ENCODE results near the gene BGLAP.
A peak's percentile ranks its signal among the peaks of the same experiment; 100 is the strongest.
"Not testable (repeated sequence)": the region's sequence is repeated elsewhere in the genome, so short reads cannot be mapped to it uniquely, and the experiment has no call there.

The BGLAP gene

DNA sequence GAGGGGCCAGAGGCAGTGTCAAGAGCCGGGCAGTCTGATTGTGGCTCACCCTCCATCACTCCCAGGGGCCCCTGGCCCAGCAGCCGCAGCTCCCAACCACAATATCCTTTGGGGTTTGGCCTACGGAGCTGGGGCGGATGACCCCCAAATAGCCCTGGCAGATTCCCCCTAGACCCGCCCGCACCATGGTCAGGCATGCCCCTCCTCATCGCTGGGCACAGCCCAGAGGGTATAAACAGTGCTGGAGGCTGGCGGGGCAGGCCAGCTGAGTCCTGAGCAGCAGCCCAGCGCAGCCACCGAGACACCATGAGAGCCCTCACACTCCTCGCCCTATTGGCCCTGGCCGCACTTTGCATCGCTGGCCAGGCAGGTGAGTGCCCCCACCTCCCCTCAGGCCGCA, at the start of gene BGLAP:
Gene BGLAP, plus strand, starts transcription at position 259 of the 400 bp plus-strand sequence. Its CDS starts 48 bp downstream, at position 307.
- no peak for DNase-seq

GRCh38 chr1:156193208-156193487, 48.8 kb upstream of the BGLAP start:
- no peak for DNase-seq

- DNase-seq, result peak; percentile 98
Observed at GRCh38 chr1:156193488-156194299, 48.3 kb upstream of the BGLAP start, which contains the start of gene SLC25A44. Gene SLC25A44, plus strand, starts transcription at chr1:156194104. Its CDS starts 5,744 bp downstream, at chr1:156199848.

- no peak for DNase-seq
Observed at GRCh38 chr1:156194300-156194652, 47.7 kb upstream of the BGLAP start.

DNA sequence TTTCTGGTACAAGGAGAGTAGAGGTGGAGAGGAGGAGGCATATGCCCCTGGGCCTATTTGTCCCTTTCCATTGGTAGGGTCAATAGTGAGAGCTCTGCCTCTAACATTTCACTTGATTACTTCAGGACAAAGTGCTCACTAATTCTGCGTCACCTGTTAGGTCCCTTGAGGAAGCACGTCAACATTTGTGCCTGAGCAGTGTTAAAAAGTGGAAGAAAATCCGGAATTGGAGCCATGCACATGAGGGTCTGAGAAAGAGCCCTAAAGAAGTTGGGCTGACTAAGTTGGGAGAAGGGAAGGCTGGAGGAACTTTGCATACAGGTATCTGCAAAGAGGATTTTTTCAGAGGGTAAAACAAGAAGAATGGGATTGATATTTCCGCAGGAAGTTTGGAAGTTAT, 46.1 kb upstream of the BGLAP start:
- DNase-seq, result no peak

GRCh38 chr1:156196445-156196844, 45.5 kb upstream of the BGLAP start:
- no peak for DNase-seq

DNA sequence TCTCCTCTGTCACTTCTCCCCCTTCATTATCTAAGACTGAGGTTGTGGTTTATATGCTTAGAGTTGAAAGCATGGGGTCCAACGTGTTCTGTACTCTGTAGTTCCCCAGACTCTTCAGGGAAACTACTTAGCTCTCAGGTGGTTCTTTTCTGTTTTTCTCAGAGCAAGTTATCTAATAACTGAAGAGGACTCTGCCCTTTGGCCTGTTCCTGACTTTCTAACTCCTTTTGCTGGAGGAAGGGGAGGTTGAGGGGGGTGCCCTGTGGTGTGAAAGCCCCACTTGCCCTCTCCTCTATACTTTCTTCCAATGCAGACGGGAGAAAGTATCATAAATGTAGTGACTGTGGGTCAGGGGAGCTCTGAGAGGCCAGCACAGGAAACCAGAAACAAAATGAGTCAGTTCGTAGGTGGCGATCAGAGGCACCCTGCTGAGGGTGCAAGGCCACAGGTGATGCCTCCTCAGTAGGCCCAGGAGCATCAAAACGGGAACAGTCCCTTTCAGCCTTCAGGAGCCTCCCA, 43.1 kb upstream of the BGLAP start:
- no peak for DNase-seq

GRCh38 chr1:156200044-156200443, 41.9 kb upstream of the BGLAP start:
- no peak for DNase-seq

GRCh38 chr1:156203331-156203730, 38.7 kb upstream of the BGLAP start:
- DNase-seq, result no peak

GRCh38 chr1:156204686-156205085, 37.3 kb upstream of the BGLAP start:
- DNase-seq, result no peak

GRCh38 chr1:156211243-156211642, 30.7 kb upstream of the BGLAP start:
- no peak for DNase-seq

DNA sequence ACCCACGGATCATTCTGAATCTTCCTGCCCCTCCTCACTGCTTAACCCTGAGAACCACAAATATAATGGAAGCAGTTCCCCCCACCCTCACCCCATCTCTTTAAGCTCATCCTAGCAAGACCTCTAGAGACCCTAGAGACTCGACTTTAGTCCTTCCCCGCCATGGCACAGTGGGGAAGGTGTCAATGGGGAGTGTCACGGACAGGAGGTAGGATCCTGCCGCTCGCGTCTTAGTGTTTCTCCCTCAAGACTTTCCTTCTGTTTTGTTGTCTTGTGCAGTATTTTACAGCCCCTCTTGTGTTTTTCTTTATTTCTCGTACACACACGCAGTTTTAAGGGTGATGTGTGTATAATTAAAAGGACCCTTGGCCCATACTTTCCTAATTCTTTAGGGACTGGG, 29.9 kb upstream of the BGLAP start:
- DNase-seq, result no peak

DNA sequence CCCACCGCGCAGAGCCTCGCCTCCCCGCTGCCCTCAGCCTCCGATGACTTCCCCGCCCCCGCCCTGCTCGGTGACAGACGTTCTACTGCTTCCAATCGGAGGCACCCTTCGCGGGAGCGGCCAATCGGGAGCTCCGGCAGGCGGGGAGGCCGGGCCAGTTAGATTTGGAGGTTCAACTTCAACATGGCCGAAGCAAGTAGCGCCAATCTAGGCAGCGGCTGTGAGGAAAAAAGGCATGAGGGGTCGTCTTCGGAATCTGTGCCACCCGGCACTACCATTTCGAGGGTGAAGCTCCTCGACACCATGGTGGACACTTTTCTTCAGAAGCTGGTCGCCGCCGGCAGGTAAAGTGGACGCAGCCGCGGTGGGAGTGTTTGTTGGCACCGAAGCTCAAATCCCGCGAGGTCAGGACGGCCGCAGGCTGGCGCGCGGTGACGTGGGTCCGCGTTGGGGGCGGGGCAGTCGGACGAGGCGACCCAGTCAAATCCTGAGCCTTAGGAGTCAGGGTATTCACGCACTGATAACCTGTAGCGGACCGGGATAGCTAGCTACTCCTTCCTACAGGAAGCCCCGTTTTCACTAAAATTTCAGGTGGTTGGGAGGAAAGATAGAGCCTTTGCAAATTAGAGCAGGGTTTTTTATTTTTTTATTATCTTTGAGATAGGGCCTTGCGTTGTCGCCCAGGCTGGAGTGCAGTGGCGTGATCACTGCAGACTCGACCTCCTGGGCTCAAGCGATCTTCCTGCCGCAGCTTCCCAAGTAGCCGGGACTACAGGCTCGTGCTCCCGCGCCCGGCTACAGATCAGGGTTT, 28.9 kb upstream of the BGLAP start, which contains the start of gene PMF1:
Gene PMF1, plus strand, starts transcription at position 175 of the 811 bp plus-strand sequence. Its CDS starts 9 bp downstream, at position 184.
- peak; percentile 94 for DNase-seq

GRCh38 chr1:156213644-156213966, 28.4 kb upstream of the BGLAP start:
- no peak for DNase-seq

- no peak for DNase-seq
Observed at GRCh38 chr1:156214024-156214748, 27.8 kb upstream of the BGLAP start.

- not testable (repeated sequence) for DNase-seq
Observed at GRCh38 chr1:156216361-156217086, 25.5 kb upstream of the BGLAP start.

GRCh38 chr1:156217871-156218270, 24.1 kb upstream of the BGLAP start:
- no peak for DNase-seq

DNA sequence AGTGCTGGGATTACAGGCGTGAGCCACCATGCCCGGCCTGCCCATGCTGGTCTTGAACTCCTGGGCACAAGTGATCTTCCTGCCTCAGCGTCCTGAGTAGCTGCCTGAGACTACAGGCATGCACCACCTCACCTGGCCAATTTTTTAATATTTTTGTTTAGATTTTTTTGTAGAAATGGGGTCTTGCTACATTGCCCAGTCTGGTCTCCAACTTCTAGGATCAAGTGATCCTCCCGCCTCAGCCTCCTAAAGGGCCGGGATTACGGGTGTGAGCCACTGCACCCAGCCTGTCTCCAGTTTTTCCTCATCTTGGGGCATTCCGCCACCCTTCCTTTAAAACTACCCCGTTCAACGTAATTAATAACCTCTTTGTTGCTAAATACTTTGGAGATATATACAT, 21.8 kb upstream of the BGLAP start:
- DNase-seq, result no peak

DNA sequence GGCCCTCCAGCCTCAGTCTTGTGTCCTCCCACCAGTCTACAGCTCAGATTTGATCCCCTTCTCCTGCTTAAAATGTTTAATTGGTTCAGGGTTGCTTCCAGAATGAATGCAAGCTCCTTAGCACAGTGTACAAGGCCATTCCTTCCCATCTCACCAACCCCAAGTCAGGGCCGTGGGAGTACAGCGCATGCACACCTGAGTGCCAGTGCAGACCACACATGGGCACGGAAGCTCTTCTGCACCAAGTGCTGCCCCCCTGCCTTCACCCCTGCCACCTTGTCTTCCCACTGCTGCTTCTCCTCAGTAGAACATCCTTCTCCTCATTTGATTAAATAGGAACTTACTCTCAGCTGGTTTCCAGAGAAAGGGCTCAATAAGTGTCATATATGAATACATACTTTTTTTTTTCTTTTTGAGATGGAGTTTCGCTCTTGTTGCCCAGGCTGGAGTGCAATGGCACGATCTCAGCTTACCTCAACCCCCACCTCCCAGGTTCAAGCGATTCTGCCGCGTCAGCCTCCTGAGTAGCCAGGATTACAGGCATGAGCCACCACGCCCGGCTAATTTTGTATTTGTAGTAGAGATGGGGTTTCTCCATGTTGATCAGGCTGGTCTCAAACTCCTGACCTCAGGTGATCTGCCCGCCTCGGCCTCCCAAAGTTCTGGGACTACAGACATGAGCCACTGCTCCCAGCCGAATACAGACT, 19.8 kb upstream of the BGLAP start:
- DNase-seq, result no peak

DNA sequence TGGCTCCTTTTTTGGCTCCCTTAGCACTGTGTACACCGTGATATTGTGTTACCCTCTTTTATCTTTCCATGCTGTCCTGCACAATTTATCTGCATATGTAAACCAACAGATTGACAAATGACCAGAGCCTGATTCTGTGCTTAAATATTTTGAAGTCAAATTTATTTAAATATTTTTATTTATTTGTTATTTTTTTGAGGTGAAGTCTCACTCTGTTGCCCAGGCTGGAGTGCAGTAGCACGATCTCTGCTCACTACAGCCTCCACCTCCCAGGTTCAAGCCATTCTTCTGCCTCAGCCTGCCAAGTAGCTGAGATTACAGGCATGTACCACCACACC, 16.3 kb upstream of the BGLAP start:
- DNase-seq, result no peak

- DNase-seq, result no peak
Observed at GRCh38 chr1:156226116-156226538, 15.9 kb upstream of the BGLAP start.

- no peak for DNase-seq
Observed at GRCh38 chr1:156226782-156227181, 15.2 kb upstream of the BGLAP start.
